GM19240 (cell line): ENCODE measurements around the gene PHLPP1.
"Not testable (repeated sequence)": the region's sequence is repeated elsewhere in the genome, so short reads cannot be mapped to it uniquely, and the experiment has no call there.

Experiments
- DNase-seq: peaks from one replicate; pipeline ENCODE4 v3.0.0; 2011; ENCODE audit warnings: low spot score; ENCODE audit not compliant: insufficient read length

The PHLPP1 gene

DNA sequence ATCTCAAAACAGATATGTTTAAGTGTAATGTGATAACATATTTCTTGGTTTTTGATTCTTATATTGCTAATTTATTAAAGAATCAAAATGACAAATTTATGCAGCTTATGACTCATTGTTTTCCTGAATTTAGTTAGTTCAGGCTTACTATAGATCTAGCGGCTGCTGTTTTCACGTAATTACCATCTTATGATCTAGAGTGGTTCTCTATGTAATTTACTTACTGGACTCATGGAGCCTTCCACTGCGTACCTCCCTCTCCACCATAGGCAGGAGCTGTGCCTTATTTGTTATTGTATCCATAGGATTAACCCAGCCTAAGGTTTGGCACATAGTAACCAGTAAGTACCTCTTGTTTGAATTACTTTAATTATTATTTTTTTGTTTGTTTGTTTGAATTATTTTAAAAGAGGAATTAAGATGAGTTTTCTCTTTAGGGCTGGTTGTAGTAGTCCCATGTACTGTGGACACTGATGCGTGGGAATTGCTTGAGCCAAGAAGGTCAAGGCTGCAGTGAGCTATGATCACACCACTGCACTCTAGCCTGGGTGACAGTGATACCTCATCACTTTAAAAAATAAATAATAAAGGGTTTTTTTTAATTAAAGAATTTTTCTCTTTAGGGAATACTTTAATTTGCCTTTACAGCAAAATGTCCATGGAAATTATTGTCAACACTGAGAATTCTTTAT, 165.5 kb downstream of the PHLPP1 start:
- no peak for DNase-seq

DNA sequence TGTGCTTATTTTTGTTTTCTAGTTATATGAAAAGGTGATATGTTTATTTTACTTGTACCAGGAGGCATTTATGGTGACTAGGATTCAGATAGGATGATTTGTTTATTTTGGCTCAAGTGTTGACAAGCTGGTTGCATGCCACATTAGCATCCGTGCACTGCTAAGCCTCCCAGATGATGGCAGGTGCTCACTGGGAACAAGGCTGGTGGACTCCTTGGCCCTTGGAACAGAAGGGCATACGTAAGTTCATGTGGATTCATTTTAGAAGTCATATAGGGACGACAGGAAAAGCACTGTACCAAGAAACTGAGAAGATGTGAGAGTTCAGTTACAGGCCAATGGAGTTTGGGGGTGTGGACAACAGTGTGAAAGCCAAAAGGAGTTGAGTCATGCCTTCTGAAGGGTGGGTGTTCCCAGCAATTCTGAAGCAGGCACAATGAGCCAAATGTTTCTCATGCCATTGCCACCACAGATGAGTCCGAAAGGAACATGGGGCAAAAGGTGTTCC, 166.2 kb downstream of the PHLPP1 start:
- DNase-seq, result no peak

DNA sequence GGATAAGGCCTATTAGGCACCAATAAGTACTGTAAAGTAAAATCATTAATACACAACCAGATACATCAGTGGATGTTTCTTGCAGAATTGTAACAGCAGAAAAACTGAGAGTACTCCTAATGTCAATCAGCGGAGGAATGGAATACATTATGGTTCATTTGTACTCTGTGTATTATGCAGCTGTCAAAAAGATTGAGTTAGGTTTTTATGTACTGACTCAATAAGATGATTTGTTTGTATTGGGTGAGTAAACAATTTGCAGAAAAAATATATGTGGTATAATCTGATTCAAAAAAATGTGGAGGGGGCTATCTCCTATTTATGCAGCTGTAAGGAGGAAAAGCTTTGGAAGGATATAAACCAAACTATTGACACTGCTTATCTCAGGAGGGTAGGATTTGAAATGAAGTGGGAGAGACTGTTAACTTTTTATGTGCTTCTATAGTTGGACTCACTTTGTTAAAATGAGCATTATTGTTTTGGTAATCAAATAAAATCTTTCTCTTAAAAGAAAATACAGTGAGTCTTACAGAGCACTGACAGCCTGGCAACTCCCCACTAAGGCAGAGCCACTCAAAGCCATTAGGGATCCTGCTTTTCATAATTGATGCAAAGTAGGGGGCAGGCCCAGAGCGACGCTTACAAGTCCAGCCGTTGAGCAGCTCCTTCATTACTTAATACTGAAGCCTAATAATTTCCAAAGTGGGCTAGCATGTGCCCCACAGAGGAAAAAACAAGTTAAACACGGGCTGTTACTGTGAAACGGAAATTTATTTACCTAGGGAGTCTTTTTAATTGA, 168.8 kb downstream of the PHLPP1 start:
- no peak for DNase-seq

DNA sequence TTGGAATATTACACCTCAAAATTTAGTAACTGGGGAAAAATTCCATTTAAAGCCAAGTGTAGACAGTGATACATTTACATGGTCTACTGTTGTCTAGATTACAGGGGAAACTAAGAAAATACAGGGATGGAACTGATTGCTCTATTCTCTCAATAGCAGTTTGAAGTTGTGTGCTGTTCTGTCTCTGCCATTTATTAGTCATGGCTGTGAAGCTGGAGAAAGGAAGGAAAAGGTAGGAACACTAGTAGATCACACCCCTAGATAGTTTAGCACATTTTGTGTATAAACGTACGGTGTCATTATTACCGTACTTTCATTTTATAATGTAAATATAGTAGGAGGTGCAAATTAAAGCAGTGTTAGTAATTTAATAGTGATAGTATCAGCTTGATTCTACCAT, 170.5 kb downstream of the PHLPP1 start:
- no peak for DNase-seq

DNA sequence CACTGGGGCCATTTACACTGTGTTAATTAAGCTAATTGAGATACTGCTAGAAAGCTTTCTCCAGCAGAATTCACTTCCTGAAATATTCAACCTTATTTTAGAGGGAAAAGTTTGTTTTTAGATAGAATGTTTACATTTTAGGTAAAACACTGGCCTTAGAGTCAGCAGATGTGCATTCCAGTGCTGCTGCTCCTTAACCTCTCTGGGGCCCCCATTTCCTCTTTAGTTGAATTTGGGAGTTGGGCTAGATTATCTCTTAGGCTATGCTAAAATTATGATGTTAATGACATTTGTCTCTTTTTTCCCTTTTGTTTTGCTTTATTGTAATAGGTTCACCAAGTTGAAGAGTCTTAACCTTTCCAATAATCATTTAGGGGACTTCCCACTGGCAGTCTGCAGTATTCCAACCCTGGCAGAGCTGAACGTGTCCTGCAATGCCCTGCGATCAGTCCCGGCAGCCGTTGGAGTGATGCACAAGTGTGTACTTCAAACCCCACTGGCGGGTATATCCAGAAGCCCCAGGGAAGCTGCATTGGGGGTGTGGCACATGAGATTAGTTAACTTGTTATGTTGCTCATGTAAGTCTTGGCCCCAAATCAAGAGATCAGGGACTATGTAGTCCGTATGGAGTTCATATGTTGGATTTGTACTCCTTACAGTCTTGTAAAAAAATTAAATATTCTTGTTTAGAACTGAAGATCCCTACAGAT, 179.5 kb downstream of the PHLPP1 start:
- DNase-seq, result no peak

DNA sequence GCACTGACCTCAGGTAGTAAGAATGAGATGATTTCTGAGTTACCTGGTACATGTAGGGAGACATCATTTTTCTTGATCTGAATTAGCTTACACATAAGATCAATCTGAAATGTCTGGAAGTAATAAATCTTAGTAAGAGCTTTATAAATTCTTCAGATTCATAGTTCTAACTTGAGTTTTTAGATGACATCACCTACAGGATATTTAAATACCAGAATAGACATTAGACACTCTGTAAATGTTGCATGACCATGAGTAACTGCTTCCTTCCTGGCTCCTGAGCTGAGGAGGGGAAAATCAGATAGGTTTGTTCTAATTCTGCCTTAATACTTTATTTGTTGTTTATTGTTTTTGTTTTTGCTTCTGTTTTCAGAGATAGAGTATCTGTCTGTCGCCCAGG, 181.8 kb downstream of the PHLPP1 start:
- no peak for DNase-seq

DNA sequence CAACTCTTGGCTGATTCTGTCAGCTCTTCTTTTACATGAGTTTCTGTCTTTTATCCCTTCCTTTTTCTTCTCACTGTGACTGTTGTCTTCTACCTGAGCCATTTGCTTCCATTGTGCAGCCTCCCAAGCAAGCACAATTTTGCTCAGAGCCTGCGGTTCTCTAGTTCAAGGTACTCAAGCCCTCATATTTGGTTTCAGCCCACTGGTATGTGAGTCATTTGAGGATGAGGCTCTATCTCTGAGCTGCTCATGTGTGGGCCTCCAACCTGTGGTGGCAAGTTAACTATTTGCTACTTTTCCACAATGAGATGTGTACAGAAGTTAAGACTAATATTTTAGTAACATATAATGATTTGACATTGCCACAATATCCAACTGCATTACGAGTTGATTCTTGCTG, 183.0 kb downstream of the PHLPP1 start:
- DNase-seq, result no peak

DNA sequence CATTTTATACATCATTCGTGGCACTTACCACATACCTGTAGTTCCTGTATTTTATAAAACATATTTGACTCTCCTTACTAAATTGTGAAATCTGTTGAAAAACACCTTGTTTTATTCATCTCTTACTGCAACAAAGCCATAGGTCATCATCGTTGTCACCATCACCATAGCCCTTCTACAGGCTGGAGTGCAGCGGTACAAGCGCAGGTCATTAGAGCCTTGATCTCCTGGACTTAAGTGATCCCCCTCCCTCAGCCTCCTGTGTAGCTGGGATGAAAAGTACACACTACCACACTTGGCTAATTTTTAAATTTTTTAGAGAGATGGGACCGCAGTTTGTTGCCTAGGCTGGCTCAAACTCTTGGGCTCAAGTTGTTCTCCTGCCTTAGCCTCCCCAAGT, 184.2 kb downstream of the PHLPP1 start:
- DNase-seq, result no peak

DNA sequence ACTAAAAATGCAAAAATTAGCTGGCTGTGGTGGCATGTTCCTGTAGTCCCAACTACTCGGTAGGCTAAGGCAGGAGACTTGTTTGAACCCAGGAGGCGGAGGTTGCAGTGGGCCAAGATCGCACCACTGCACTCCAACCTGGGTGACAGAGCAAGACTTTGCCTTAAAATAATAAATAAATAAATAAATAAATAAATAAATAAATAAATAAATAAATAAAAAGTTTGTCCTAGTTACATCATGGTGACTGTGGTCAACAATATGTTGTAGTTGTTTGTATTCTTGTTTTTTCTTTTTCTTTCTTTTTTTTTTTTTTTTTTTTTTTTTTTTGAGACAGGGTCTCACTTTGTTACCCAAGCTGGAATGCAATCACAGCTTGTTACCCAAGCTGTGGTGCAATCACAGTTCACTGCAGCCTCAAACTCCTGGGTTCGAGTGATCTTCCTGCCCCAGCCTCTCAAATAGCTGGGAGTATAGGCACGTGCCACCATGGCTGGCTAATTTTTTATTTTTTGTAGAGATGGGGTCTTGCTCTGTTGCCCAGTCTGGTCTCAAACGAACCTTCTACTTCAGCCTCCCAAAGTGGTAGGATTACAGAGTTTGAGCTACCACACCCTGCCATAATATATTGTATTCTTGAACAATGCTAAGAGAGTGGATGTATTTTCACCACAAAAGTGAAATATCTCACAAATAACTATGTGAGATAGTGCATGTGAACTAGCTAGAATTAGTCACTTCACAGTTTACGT, 185.0 kb downstream of the PHLPP1 start:
- no peak for DNase-seq

DNA sequence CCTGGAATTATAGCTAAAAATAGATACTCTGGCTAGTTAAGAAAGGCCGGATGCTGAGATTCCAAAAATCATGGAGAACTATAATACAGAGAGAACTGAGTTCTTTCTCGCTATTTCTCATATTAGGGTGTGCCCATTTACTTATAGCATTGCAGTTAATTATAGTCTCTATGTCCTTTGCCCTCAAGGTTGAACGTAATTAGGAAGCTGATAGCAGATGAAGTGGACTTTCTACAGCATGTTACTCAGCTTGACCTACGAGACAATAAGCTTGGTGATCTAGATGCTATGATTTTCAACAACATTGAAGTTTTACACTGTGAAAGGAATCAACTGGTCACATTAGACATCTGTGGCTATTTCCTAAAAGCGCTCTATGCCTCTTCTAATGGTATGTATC, 187.4 kb downstream of the PHLPP1 start:
- DNase-seq, result no peak

DNA sequence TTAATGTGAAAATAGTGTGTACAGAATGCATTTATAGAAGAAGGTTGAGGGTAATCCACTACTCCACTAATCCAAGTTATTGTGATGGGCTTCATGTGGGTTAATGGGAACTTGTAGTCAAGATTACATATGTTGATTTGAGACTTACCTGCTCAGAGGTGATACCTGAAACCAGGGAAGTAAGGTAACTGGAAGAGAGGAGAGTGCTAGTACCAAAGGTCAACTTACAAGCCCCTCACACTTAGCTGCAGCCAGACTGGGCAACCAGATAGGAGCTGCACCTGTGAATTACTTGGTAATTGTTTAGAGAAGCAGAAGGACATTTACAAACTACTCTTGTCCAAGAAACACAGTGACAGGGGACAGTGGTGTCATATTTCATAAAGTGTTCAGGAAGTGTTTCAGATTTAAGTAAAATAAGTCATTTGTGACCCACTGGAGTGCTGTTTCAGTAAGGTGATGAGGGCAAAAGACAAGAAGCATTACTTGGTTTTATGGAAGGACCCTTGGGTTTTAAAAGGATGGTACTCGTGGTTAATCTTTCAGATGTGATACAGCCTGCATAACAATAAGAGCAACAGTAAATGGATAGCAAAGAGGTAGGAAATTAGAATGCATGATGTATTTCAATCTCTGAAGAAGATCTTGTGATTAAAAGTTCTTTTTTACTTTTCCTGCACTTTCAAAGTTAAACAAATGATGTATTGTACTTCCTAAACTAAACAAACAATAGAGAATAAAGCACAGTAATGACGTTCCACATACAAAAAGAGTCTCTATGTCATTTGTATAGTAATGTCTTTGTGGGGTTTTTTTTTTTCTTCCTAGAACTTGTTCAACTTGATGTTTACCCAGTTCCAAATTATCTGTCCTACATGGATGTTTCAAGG, 189.3 kb downstream of the PHLPP1 start:
- DNase-seq, result no peak

DNA sequence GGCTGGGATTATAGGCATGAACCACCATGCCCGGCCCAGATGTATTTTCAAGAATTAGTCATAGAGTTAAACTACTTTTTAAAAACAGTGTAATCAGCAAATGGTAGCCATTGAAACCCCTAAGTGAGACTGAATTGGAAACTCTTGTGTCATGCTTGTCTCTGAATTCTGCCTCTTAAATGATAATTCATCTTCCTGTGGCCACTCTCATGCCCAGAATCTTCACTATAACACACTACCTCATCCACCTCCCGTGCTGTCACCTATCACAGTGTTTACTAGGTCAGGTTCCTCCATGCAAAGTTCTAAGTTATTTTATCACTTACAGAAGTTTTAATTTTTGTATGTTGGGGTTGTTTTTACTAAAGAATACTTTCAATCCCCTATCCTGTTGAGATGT, 197.5 kb downstream of the PHLPP1 start:
- DNase-seq, result no peak

DNA sequence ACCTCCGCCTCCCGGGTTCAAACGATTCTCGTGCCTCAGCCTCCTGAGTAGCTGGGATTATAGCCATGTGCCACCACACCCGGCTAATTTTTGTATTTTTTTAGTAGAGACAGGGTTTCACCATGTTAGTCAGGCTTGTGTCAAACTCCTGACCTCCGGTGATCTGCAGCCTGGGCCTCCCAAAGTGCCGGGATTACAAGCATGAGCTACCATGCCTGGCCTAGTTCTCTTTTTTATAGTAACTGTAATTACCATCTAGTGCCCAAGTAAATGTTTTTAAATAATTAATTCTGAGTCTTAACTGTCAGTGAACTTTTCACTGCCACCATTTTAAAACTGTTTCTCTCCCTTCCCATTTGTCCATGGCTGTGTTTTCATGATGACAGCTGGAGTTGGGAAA, 198.5 kb downstream of the PHLPP1 start:
- not testable (repeated sequence) for DNase-seq

DNA sequence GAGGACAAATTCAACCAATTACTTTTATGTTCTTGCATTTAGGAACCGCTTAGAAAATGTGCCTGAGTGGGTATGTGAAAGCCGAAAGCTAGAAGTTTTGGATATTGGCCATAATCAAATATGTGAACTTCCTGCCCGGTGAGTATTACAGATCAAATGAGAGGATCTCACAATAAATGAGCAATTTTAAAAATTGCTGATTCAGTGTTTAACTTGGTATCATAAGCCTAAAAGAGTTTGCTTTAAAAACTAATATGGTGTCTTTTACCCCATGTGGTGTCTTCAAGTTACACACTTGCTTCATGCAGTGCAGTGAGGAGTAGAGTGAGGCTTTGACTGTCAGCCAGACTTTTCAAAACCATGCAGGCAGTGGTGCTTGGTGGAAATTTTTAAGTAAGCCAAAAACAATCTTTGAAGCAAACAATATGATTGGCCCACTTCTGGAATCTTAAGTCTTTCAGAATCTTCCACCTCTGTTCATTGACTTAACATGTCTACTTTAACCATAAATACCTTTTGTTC, 199.6 kb downstream of the PHLPP1 start:
- no peak for DNase-seq

DNA sequence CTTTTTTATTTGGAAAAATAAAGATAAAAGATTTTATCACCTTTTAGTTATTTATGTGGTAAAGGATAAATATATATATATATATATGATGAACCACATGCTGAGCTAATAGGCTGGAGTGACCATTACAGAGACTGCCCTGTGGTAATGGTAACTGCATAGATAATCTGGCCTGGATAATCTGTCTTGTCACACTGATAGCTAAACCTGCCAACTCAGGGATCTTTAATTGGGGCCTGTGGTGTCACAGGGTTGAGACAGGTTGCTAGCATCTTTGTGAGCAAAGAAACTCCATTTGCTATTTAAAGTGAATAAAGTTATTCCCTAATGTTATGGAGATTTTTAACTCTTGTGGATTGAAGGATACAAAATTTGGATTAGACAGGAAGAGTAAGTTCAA, 203.0 kb downstream of the PHLPP1 start:
- DNase-seq, result no peak

DNA sequence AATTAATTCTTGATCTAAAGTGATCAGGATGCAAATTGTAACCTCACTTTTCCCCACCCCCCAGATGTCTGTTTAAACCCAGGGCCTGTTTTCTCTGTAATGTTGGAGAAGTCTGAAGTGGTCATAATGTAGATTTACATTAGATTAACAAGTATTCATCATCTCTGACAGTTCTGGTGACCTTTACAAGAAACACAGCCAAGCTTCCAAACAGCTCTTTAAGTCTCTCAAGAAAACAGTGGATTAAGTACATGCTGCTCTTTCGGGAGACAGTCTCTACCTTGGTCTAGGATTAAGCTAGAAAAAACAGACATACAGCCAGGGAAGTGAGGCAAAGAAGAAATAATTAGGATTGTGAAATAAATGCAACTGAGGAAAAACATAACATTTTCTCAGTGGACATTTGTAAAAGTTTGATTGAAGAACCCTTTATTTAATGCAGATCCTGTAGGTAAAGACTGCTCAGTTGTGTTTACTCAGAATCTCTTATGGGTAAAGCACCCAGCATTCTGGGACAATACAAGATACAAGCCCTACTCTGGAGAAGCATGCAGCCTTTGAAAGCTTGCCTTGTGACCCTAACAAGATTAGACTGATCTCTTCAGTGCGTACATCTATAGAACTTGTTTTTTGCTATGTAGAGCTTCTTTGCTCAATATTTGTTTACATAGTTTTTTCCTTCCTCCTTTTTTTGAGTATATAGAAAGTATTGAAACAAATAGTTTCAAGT, 203.9 kb downstream of the PHLPP1 start:
- DNase-seq, result no peak

DNA sequence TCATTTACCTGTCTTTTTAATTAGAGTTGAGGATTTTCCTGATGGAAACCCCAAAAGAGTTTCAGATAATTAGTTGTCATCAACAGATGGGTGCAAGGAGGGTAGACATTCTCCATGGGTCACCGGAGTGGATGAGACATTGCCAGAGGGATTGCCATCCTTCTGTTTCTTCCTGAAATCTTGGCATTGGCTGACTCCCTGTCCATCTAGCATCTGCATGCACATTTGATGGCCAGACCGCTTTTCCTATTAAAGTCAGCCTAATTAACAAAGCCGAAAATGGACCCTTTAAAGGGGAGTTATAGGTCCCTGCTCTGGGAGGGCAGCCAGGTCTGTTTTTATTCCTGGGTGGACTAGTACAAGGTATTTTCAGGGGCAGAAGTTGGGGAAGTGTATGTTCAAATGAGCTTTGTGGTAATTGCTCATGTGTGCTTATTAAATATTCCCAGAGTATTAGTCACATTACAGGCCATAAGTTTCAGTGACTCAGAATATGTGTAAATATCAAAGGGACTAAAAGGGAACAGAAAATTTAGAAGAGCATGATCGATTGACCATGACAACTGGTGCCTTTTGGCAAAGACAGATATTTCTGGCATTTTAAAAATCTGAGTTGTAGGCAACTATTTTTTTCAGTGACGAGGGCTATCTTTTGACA, 209.8 kb downstream of the PHLPP1 start:
- DNase-seq, result no peak

DNA sequence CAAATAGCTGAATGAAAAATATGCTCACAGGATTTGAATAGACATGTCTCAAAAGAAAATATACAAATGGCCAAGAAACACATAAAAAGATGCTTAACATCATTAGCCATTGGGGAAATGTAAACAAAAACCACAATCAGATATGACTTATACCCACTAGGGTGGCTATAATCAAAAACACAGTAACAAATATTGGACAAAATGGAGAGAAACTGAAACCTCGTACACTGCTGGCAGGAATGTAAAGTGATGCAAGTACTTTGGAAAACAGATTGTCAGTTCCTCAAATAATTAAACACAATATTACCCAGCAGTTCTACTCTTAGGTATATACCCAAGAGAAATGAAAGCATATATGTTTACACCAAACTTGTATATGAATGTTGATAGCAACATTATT, 213.0 kb downstream of the PHLPP1 start:
- no peak for DNase-seq

DNA sequence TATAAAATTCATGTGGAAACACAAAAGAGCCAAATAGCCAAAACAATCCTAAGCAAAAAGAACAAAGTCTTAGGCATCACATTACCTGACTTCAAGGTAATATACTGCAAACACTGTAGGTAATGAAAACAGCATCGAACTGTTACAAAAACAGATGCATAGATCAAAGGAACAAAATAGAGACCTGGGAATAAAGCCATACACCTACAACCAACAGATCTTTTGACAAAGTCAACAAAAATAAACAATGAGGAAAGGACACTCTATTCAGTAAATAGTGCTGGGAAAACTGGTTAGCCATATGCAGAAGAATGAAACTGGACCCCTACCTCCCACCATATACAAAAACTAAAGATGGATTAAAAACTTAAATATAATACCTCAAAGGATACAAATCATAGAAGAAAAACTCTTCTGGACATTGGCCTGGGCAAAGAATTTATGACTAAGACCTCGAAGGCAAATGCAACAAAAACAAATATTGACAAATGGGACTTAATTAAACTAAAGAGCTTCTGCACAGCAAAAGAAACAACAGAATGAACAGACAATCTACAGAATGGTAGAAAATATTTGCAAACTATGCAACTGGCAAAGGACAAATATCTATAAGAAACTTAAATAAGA, 218.0 kb downstream of the PHLPP1 start:
- DNase-seq, result no peak
